GM18909 (cell line): Measurements from ENCODE around the gene GNA12.
"Not testable (repeated sequence)": the region's sequence is repeated elsewhere in the genome, so short reads cannot be mapped to it uniquely, and the experiment has no call there.

Source experiments
- ATAC-seq: cut with Tn5 transposase; IDR thresholded peaks from one replicate; pipeline ENCODE4 v1.9.1; 2021; ENCODE audit warnings: mild to moderate bottlenecking; ENCODE audit not compliant: unreplicated experiment, poor library complexity

Gene GNA12

DNA sequence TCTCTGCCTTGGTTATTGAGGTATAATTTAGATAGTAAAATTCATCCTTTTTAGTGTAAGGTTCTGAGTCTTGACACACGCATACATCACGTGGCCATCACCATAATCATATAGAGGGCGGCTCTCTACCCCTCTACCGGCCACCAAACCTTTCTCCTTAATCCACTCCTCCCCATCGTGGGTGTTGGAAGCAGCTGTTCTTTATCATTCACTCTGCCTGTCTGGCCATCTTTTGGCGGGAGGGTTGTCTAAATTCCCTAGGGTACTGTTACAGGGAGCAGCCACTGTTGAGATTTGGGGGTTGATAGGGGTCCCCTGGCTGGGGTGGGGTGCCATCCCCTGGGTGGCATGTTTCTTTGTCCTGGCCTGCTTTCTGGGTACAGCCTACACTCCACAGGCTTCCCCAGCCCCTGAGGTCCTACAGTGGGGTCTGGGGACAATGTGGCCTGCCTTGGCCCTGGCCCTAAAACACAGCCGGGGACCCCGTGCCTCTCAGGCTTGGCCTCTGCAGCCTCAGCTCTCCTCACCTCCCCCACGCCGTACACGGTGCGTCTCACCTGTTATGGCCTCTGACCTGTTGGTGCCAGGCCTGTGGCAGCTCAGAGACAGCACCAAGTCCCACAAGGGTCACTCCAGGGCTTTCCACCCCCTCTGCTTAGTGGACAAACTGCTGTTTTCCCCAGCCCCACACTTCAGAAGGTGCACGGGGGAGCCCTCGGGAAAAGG is 138.6 kb downstream of the GNA12 start:
- no peak for ATAC-seq

DNA sequence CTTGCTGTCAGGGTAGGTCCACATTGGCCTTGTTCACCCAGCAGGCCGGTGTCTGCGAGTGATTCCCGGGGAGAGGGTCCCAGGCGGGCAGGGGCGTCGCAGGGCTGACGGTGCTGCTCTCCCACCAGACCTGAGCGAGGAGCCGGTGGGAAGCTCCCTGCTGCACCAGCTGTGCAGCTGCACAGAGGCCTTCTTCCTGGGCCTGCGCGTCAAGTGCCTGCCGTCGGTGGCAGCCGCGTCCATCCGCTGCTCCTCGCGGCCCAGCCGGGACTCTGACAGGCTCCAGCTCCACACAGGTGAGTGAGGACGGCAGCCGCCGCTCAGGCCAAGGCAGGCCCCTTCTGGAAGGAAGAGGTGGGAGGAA is 141.5 kb downstream of the GNA12 start:
- ATAC-seq, result no peak

DNA sequence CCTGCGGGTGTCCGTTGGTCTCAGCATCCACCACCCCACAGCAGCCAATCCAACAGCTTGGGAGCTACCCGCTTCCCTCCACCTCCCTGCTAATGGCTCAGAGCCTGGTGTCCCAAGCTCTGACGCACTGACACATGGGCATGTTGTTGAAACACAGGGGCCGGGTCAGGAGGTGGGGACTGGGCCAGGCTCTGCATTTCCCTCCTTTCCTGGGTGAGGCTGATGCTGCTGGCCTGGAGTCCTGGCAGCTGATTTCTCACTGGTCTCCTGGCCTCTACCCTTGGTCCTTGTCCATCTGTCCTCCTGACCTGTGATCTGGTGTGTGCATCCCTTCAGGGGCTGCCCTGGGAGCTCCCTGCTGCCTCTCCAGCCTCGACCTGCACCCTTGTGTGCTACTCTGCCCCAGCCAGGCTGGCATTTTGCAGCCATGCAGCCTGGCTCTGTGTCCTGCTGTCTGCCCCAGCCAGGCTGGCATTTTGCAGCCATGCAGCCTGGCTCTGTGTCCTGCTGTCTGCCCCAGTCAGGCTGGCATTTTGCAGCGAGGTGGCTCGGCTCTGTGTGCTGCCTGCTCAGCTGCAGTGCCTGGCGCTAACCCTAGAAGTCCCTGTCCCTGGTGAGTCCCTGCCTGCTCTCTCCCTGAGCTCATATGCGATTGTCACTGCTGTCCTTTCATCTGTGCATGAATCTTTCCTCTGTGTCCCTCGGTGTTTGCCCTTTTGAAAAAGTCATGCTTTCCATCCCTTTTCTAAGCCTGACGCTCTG is 142.1 kb downstream of the GNA12 start:
- no peak for ATAC-seq

DNA sequence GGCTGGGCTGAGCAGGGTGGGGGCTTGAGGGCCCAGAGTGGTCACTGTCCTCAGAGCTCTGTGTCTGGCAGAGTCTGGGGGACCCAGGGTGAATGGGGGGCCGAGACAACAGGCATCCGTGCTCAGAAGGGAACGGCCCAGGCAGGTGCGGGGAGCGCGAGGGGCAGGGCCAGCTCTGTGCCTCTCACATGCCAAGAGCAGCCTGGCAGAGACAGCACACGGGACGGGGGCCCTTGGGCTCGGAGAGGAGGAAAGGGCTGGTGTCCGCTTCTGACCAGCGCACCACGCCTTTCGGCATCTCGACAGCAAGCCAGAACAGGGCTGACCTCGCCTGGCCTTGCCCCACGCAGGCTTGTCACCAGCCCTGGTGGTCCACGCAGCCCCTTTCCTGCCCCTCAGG is 142.7 kb downstream of the GNA12 start:
- no peak for ATAC-seq

DNA sequence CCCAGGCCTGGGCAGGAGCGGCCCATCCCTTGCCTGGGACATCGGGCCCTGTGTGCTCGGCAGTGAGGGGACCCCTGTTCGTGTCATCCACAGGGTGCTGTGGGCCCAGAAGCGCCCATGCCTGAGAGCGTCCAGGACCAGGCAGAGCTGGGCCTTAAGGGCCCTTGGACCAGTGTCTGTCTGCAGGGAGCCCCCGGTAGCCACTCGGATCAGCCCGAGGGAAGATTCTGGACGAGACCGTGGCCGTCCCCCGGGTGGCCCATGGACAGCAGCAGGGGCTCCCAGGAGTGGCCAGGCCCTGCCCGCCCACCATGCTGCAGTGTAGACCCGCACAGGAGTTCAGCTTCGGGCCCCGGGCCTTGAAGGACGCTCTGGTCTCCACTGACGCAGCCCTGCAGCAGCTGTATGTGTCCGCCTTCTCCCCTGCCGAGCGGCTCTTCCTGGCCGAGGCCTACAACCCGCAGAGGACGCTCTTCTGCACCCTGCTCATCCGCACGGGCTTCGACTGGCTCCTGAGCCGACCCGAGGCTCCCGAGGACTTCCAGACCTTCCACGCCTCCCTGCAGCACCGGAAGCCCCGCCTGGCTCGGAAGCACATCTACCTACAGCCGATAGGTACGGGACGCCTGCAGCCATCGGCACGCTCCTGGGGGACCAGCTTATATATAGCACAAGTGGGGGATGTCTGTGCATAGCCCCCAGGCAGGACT is 143.8 kb downstream of the GNA12 start:
- no peak for ATAC-seq

DNA sequence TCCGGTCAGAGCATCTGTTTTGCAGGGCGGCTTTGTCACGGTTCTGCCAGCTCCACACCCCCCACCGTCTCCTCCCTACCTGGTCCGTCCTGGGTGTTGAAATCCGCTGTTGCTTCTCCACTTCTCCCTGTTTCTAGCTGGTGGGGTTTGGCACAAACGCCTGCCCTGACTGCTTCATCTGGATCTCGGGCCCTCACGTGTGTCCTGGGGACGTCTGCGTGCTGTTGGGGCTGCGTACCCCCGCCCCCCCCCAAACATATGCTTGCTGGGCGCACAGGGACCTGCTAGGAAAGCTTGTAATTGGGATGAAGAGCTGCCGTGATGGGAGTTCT is 144.9 kb downstream of the GNA12 start:
- ATAC-seq, result no peak

DNA sequence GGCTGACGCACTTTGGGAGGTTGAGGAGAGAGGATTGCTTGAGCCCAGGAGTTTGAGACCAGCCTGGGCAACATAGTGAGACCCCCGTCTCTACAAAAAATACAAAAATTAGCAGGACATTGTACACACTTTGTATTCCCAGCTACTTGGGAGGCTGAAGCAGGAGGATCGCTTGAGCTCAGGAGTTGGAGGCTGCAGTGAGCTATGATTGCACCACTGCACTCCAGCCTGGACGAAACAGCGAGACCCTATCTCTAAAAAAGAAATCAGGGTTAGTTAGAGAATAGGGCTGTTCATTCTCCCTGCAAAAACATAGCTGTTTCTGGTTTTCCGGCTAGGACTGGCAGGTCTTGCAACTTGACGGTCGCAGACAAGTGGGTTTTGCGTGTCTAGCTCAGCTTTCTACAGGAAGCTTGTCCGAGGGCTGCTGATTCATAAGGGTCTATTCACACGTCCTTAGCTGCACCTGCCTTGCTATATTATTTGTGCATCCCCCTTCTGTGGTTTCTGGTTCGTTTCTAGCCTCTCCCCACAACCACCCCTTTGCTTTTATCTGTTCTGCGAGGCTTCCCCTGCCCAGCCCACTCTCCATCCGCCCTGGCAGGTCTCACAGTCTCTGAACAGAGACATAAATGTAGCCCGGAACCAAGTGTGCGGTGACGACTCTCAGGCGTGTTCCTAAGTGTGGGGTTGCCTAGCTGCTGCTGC is 145.4 kb downstream of the GNA12 start:
- ATAC-seq, result peak; percentile 96

DNA sequence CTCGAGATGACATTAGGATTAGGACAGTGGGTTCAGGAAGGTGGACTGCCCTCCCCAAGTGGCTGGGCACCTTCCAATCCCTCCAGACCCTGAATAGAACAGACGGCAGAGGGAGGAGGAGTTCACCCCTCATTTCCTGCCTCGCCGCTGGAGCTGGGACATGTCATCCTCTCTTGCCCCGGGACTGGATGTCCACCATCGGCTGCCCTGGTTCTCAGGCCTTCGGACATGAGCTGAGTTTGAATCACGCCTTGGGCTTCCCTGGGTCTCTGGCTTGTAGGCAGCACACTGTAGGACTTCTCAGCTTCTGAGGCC is 150.0 kb downstream of the GNA12 start:
- not testable (repeated sequence) for ATAC-seq

DNA sequence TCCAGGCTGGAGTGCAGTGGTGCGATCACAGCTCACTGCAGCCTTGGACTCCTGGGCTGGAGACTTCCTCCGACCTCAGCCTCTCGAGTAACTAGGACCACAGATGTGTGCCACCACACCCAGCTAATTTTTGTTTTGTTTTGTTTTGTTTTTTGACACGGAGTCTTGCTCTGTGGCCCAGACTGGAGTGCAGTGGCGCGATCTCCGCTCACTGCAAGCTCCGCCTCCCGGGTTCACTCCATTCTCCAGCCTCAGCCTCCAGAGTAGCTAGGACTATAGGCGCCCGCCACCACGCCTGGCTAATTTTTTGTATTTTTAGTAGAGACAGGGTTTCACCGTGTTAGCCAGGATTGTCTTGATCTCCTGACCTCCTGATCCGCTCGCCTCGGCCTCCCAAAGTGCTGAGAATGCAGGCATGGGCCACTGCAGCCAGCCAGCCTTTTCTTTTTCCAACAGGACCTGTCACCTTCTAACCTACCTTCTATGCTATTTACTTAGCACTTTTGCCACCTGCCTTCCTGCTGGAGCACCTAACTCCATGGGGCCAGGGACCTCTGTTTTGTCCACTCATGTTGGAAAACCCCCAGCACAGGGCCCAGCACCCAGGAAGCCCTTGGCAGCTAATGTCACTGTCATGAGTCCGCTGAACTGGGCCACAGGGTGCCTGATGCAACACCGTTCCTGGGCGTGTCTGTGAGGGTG is 150.5 kb downstream of the GNA12 start:
- not testable (repeated sequence) for ATAC-seq

DNA sequence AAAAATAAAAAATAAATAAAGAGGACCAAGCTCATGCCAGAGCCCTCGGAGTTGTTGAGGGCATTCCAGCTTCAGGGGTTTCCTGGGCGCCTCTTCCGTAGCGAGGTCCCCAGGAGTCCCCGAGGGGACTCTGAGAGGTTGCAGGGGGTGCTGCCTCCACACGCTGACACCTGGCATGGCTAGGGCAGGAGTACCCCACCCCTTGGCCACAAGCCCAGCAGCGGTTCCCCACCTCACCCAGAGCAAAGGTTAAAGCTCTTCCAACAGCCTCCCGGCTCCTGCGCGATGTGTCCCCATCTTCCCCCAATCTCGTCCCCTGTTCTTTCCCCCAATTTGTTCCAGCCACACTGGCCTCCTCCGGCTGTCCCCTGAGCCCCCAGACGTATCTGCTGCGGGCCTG is 151.6 kb downstream of the GNA12 start:
- no peak for ATAC-seq

DNA sequence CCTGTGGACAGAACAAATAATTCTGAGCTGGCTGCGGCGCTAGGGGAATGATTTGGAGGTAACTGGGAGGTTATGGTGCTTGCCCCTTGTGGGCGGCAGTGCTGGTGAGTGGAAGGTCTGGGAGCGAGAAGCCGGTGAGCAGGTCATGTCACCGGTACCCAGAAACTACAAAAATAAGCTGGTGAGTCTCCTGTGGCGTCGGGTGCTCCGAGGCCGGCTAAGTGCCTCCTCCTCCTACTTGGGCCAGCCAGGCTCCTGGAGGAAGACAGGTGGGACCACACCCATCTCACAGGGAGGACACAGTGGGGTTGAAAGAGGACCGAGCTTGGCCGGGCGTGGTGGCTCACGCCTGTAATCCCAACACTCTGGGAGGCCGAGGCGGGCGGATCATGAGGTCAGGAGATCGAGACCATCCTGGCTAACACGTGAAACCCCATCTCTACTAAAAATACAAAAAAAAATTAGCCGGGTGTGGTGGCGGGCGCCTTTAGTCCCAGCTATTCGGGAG is 152.1 kb downstream of the GNA12 start:
- not testable (repeated sequence) for ATAC-seq

DNA sequence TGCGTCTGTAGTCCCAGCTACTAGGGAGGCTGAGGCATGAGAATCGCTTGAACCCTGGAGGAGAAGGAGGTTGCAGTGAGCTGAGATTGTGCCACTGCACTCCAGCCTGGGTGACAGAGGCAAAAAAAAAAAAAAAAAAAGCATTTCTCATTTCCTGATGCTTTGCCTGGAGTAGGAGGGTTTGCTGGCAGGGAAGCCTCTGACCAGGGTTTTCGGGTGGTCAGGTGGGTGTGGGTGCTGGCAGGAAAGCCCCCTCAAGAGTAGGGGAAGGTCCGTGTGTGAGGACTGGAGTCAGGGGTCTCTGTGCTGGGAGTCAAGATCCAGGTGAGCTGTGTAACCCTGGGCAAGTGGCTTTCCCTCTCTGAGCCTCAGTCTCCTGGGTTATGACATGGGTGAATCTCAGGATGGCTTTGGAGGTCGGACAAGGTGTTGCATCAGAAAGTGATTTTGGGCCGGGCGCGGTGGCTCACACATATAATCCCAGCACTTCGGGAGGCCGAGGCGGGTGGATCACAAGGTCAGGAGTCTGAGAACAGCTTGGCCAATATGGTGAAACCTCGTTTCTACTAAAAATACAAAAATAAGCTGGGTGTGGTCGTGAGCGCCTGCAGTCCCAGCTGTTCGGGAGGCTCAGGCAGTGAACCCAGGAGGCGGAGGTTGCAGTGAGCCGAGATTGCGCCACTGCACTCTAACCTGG is 152.9 kb downstream of the GNA12 start:
- no peak for ATAC-seq

DNA sequence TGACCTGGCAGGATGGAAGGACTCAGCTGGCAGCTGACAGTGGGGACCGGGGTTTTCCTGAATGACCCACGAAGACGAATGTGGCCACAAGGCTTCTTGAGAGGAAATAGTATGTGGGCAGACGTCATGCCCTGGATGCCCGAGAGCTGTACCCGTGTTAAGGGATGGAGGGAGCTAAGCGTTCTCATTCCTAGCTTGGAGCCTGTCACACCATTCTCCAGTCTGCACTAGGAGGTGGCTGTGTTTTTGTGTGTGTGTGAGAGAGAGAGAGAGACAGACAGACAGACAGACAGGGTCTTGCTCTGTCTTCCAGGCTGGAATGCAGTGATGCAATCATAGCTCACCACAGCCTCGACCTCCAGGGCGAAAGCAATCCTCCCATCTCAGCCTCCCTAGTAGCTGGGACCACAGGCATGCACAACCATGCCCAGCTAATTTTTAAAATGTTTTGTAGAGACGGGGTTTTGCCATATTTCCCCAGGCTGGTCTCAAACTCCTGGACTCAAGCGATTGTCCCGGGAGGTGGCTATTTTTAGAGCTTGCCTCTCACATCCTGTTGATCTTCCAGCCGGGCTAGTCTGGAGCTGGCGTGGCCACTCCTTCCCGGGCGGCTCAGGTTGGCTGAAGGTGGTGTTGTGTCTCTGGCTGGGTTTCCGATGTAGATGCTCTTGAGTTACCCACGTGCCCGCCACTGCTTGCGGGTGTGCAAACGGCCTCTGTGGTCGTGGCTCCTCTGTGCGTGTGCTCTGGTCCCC is 154.0 kb downstream of the GNA12 start:
- no peak for ATAC-seq

DNA sequence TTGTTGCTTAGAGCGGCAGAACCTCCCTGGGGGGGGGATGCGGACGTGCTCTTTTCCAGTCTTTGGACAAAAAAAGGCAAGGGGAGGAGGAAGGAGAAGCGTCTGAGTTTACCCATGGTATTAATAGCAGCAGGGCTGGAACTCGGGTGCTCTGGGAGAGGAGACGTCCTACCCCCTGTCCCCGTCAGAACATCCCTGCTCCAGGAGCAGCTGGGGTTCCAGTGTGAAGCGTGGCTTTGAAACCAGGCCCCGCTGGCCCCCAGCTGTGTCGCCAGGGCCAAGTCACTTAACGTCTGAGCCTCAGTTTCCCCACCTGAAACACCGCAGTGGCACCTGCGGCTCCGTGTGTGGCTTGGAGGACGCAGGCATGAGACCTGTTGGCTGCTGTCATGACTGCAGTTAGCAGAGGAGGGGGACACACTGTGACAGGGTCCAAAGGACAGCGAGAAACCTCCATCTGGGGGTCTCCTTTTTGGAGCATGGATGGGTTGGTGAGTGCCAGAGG is 154.7 kb downstream of the GNA12 start:
- ATAC-seq, result no peak

DNA sequence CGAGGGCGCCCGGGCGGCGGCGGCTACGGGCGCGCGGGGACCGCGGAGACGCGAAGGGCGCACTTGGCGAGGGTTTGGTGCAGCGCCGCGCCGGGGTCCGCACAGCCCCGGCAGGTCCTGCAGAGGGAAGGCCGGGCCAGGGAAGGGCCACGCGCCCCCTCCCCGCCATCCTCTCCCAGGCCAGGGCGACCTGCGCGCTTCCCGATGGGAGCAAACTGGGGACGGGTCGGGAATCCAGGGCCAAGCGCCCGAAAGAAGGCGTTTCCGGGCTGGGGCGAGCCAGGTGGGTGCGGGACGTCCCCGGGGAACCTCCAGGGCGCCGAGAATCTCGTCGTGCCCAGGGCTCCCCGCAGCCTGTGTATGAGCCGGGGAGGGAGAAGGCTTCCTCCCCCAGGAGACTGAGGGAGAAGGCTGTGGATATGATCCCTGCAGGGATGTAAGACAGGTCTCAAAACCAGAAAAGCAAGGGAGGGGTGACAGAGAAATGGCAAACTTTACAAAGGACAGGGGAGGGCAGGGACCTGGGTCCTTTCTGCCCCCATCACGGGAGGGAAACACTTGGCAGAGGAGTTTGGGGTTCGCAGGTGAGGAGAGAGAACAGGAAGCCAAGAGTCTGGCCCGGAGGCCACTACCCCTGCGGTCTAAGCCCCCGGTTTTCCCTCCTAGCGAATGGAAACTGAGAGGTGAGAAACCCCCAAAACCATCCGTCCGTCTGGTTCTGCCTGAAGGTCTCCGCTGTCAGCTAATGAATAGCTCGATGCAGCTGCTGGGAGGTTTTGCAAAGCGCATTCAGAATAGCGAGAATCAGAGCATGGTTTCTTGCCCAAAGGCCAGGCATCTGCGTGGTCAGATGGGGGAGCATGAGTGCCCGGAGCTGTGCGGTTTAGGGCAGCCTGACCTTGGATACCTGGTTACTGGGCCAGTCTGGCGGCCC is 155.4 kb downstream of the GNA12 start:
- peak; percentile 80 for ATAC-seq

DNA sequence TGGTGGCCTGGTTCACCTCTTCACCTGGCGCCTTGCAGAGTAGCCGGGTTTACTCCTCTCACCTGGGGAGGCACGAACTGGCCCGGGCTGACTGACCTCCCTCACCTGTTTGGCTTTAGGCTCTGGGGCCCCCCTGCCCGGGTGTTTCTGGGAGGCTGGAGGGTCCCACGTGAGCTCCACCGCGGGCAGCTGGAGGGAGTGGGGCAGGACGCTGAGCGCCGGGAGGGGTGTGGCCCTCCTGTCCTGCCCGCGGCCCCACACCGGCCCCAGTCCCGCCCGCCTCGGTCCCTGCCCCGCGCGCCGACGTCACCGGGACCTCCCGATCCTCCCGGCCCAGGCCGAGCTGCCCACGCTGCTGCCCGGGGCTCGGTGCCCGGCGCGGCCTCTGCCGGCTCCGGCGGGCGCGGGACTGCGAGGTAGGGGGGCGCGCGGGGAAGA is 156.2 kb downstream of the GNA12 start, which contains the start of gene AMZ1:
Gene AMZ1 (plus strand): TSS at position 322 of the 438 bp plus-strand sequence. CDS start 12,250 bp downstream, outside the sequence.
- ATAC-seq, result no peak

DNA sequence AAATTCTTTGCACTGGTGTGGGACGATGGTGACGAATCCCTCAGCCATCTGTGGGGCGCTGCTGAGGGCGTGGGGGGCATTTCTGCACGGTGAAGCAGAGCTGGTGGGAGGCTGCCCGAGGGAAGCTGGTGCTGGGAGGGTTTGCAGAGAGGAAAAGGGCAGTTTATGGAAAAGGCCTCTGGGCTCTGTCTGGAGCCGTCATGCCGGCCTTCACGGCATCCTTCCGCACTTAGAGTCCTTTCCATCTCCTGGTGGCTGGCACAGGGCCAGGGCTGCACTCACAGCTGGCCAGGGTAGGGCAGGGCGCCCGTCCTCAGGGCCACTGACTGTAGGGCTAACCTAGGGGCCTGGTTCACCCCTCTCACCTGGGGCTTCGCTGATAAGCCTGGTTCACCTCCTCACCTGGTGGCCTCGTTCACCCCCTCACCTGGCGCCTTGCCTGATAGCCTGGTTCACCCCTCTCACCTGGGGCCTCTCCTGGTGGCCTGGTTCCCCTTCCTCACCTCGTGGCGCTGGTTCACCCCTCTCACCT is 156.7 kb downstream of the GNA12 start:
- ATAC-seq, result no peak
